DOHH2 (cell line): ENCODE measurements around the gene ENPP7.

Experiments
- CTCF ChIP-seq: fragments of 200-600 bp; sonication (generic); IDR thresholded peaks from one replicate; pipeline ENCODE4 v1.5.1; 2014; ENCODE audit warnings: antibody characterized with exemption, mild to moderate bottlenecking, low read depth, low read length; ENCODE audit not compliant: poor library complexity, severe bottlenecking
- EZH2phosphoT487 ChIP-seq: fragments of 200-600 bp; sonication (generic); IDR thresholded peaks from 2 replicates; pipeline ENCODE4 v1.6.1; 2017; ENCODE audit warnings: borderline replicate concordance, mild to moderate bottlenecking, antibody characterized with exemption, low read length, moderate library complexity, mixed read lengths

- TF ChIP-seq CTCF (no peak), EZH2phosphoT487 (no peak)
Measured at GRCh38 chr17:79737922-79738578, 7.3 kb downstream of the ENPP7 start.
